Stimulated activated CD4-positive, alpha-beta T cell treated with anti-CD3 and anti-CD28 coated beads, Interleukin-1b, Interleukin-23, amount 100 ng/mL, for 1 hour (primary cell): ENCODE results near the gene STAMBPL1.
"Not testable (repeated sequence)": the region's sequence is repeated elsewhere in the genome, so short reads cannot be mapped to it uniquely, and the experiment has no call there.

Source experiments
- DNase-seq, 2 donors: peaks; one replicate each; pipeline ENCODE4 v3.0.0-alpha.2; 2020; ENCODE audit warnings: low read depth in 2 of 2

Gene STAMBPL1

GRCh38 chr10:88879534-88880281 lies at the start of gene STAMBPL1:
STAMBPL1 (plus strand) TSS chr10:88880245; CDS start chr10:88901709, 21,464 bp downstream.
- DNase-seq = peak; percentile 37 to 38

- DNase-seq = no peak
Measured at GRCh38 chr10:88830643-88831268, 49.3 kb upstream of the STAMBPL1 start.

- DNase-seq = no peak
Measured at GRCh38 chr10:88831709-88832108, 48.3 kb upstream of the STAMBPL1 start.

GRCh38 chr10:88832376-88832775 lies 47.7 kb upstream of the STAMBPL1 start:
- DNase-seq = no peak

- DNase-seq = no peak
Measured at GRCh38 chr10:88833156-88833555, 46.9 kb upstream of the STAMBPL1 start.

- no peak for DNase-seq
Measured at GRCh38 chr10:88833723-88834122, 46.3 kb upstream of the STAMBPL1 start.

- peak; percentile 67 to 75 for DNase-seq
Measured at GRCh38 chr10:88835096-88835909, 44.7 kb upstream of the STAMBPL1 start.

GRCh38 chr10:88835910-88836221 lies 44.2 kb upstream of the STAMBPL1 start:
- DNase-seq = no peak

GRCh38 chr10:88837632-88838031 lies 42.4 kb upstream of the STAMBPL1 start:
- DNase-seq = not testable (repeated sequence)

GRCh38 chr10:88838766-88839350 lies 41.2 kb upstream of the STAMBPL1 start:
- DNase-seq = no peak

GRCh38 chr10:88840104-88840503 lies 39.9 kb upstream of the STAMBPL1 start:
- DNase-seq = no peak

- no peak for DNase-seq
Measured at GRCh38 chr10:88840881-88841280, 39.2 kb upstream of the STAMBPL1 start.

GRCh38 chr10:88841316-88842111 lies 38.5 kb upstream of the STAMBPL1 start:
- DNase-seq = no peak

GRCh38 chr10:88843171-88843570 lies 36.9 kb upstream of the STAMBPL1 start:
- DNase-seq = no peak

GRCh38 chr10:88848499-88848898 lies 31.5 kb upstream of the STAMBPL1 start:
- no peak for DNase-seq

GRCh38 chr10:88849234-88849633 lies 30.8 kb upstream of the STAMBPL1 start:
- DNase-seq = no peak

GRCh38 chr10:88850712-88851111 lies 29.3 kb upstream of the STAMBPL1 start:
- DNase-seq = no peak

- no peak for DNase-seq
Measured at GRCh38 chr10:88851706-88852105, 28.3 kb upstream of the STAMBPL1 start, which contains the start of gene ANKRD22. ANKRD22 (minus strand) TSS chr10:88851844; CDS start chr10:88851607, 237 bp downstream.

- no peak for DNase-seq
Measured at GRCh38 chr10:88852327-88852726, 27.7 kb upstream of the STAMBPL1 start.

GRCh38 chr10:88853155-88853881 lies 26.7 kb upstream of the STAMBPL1 start:
- DNase-seq = no peak

- no peak for DNase-seq
Measured at GRCh38 chr10:88854684-88855083, 25.4 kb upstream of the STAMBPL1 start.
